ENCODE data around the gene CYP1A2. TPM values are rescaled to one million over a fixed set of nuclear protein-coding genes. Genes with fewer than 3 reads are reported as not detected.

The CYP1A2 gene
- total RNA-seq, 2 experiments from 2014 or later = not detected

- peaks cover 8% of the 10 kb centered on the region for H3K36me3 Mint-ChIP-seq (ENCODE audit: low read depth)
- intact Hi-C loops (cut with DNase I, micrococcal nuclease) = no loop called here
- no peaks in the 10 kb centered on the region for H3K9me3 Mint-ChIP-seq
These were observed 29.3 kb downstream of the CYP1A2 start for GRCh38 chr15:74777769-74778598.

DNA sequence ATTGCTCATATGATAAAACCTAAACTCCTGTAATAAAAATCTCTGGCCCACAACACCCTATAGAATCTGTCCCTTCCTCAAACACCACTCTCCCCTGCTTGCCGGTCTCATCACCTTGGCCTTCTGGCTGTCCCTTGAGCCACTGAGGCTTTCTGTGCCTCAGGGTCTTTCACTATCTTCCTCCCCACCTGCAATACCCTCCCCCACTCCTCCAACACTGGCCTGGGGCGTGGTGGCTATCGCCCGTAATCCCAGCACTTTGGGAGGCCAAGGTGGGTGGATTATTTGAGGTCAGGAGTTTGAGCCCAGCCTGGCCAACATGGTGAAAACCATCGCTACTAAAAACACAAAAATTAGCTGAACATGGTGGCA, 29.9 kb downstream of the CYP1A2 start:
- Histone ChIP-seq H3K27me3 (ENCODE audit: control insufficient read depth in 1 of 2, insufficient read depth in 2 of 2, low read length in 2 of 2) (no peaks in the 10 kb centered on the region), H3K36me3 (ENCODE audit: insufficient read depth, low read length) (no peaks in the 10 kb centered on the region), H3K9me3 (ENCODE audit: control insufficient read depth in 1 of 2, insufficient read depth in 1 of 2, low read length in 2 of 2) (no peaks in the 10 kb centered on the region), H3K4me3 (ENCODE audit: low read length) (no peak overlapping the region), H3K27ac (ENCODE audit: low read depth in 1 of 2, low read length in 2 of 2) (peak overlapping the region; percentile 81 to 93), H3K4me1 (ENCODE audit: insufficient read depth, low read length) (peaks cover 86% of the 10 kb centered on the region)
- DNase-seq (peak in 2 of 14 experiments; percentile 2), ATAC-seq (ENCODE audit: poor library complexity) (no peak)
- peak overlapping the region; percentile 89 for H3K4me3 Mint-ChIP-seq
- ChIA-PET CTCF (interaction anchor here (0.7 to 9.5 kb wide), 7 partner anchors 7 to 730 kb away, joined by 3 to 231 read pairs (median 37); no protein-coding TSS in a partner anchor), POLR2A (interaction anchor here (1.0 to 33.5 kb wide), 7 partner anchors 1 to 178 kb away, joined by 3 to 925 read pairs (median 5); partner anchors contain the start of genes COX5A, CSK, RPP25 and SCAMP2)
- peak overlapping the region; percentile 94 for H3K27ac Mint-ChIP-seq
- H3K9me3 Mint-ChIP-seq = no peaks in the 10 kb centered on the region
- peaks cover 13% of the 10 kb centered on the region for H3K36me3 Mint-ChIP-seq (ENCODE audit: low read depth)
- peaks cover 75% of the 10 kb centered on the region for H3K4me1 Mint-ChIP-seq (ENCODE audit: low read depth)
- no peaks in the 10 kb centered on the region for H3K27me3 Mint-ChIP-seq
- TF ChIP-seq CTCF (IDR thresholded peaks at IDR 0.05) = no peak
- intact Hi-C loops (cut with DNase I, micrococcal nuclease) = no loop called here

More at GRCh38 chr15:74777769-74778598, 29.3 kb downstream of the CYP1A2 start:
- Histone ChIP-seq H3K9me3 (ENCODE audit: control insufficient read depth in 1 of 2, insufficient read depth in 1 of 2, low read length in 2 of 2) (no peaks in the 10 kb centered on the region), H3K27ac (ENCODE audit: low read depth in 1 of 2, low read length in 2 of 2) (peak overlapping the region; percentile 81 to 93), H3K27me3 (ENCODE audit: control insufficient read depth in 1 of 2, insufficient read depth in 2 of 2, low read length in 2 of 2) (no peaks in the 10 kb centered on the region), H3K4me3 (ENCODE audit: low read length) (peak overlapping the region; percentile 19), H3K4me1 (ENCODE audit: insufficient read depth, low read length) (peaks cover 86% of the 10 kb centered on the region), H3K36me3 (ENCODE audit: insufficient read depth, low read length) (no peaks in the 10 kb centered on the region)
- ATAC-seq (ENCODE audit: poor library complexity) (no peak), DNase-seq (peak in 3 of 14 experiments; percentile 3 to 47 (median 35))
- Mint-ChIP-seq H3K4me1 (ENCODE audit: low read depth) (peaks cover 81% of the 10 kb centered on the region), H3K4me3 (peak overlapping the region; percentile 89), H3K27me3 (no peaks in the 10 kb centered on the region), H3K27ac (peak overlapping the region; percentile 94)
- no peak for TF ChIP-seq CTCF (IDR thresholded peaks at IDR 0.05)
- ChIA-PET CTCF (interaction anchor here (0.7 to 9.5 kb wide), 6 partner anchors 9 to 731 kb away, joined by 3 to 231 read pairs (median 21); no protein-coding TSS in a partner anchor), POLR2A (interaction anchor here (0.8 to 22.7 kb wide), 18 partner anchors 9 to 850 kb away, joined by 3 to 925 read pairs (median 4); partner anchors contain the start of genes CLK3, COX5A, CSK and CYP1A1)

- H3K9me3 ChIP-seq (ENCODE audit: control insufficient read depth in 1 of 2, insufficient read depth in 1 of 2, low read length in 2 of 2) = no peaks in the 10 kb centered on the region
- no peaks in the 10 kb centered on the region for H3K9me3 Mint-ChIP-seq
- H3K27me3 Mint-ChIP-seq = no peaks in the 10 kb centered on the region
- no peak for ATAC-seq (ENCODE audit: poor library complexity)
- peak overlapping the region; percentile 94 for H3K27ac Mint-ChIP-seq
- intact Hi-C loops (cut with DNase I, micrococcal nuclease) = no loop called here
- H3K36me3 Mint-ChIP-seq (ENCODE audit: low read depth) = peaks cover 17% of the 10 kb centered on the region
- peak overlapping the region; percentile 89 for H3K4me3 Mint-ChIP-seq
- ChIA-PET CTCF (interaction anchor here (1.2 to 9.5 kb wide), 5 partner anchors 8 to 17 kb away, joined by 4 to 231 read pairs (median 38); no protein-coding TSS in a partner anchor), POLR2A (interaction anchor here (0.7 to 33.5 kb wide), 8 partner anchors 0 to 178 kb away, joined by 3 to 925 read pairs (median 4); partner anchors contain the start of genes COX5A, CSK, RPP25 and SCAMP2)
- peak in 3 of 14 experiments; percentile 8 to 40 (median 35) for DNase-seq
- no peaks in the 10 kb centered on the region for H3K36me3 ChIP-seq (ENCODE audit: insufficient read depth, low read length)
- peak overlapping the region; percentile 81 to 93 for H3K27ac ChIP-seq (ENCODE audit: low read depth in 1 of 2, low read length in 2 of 2)
- no peak for TF ChIP-seq CTCF (IDR thresholded peaks at IDR 0.05)
- no peaks in the 10 kb centered on the region for H3K27me3 ChIP-seq (ENCODE audit: control insufficient read depth in 1 of 2, insufficient read depth in 2 of 2, low read length in 2 of 2)
- H3K4me1 ChIP-seq (ENCODE audit: insufficient read depth, low read length) = peaks cover 86% of the 10 kb centered on the region
- H3K4me3 ChIP-seq (ENCODE audit: low read length) = no peak overlapping the region
- peaks cover 69% of the 10 kb centered on the region for H3K4me1 Mint-ChIP-seq (ENCODE audit: low read depth)
These were observed 30.6 kb downstream of the CYP1A2 start for GRCh38 chr15:74779162-74779648.

Data from CD4-positive, alpha-beta T cell (primary cell).